ENCODE results near the gene VASH2.

VASH2 gene

GRCh38 chr1:212930986-212931678 lies 19.2 kb upstream of the VASH2 start:
- DNase-seq, result no peak

DNA sequence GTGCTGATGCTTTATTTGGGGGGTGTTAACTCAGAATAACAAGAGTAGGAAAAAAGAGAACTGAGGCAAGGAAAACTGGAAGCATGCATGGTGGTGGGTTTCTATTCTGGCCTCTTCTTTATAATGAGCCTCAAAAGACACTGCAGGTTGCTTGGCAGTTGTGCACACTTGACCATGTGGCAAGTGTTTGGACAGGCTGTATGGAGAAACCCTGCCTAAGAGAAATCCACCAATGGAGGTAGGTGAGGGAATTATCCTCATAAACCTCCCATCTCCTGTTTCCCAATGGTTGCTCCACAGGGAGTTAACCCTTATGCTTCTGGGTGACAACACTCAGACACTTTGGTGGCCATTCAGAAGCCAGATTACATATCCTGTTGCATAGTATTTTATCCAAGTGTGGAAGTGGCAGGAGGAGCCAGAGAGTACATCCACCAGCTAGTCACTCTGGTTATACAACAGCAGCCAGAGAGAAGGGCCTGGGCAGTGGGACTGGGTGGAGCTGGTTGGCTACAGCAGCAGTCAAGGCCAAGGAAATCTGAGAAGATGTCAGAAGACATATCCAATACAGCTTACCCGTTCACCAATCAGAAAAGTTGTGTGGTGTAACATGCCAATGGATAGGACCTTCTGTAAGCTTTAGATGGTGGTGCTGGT lies 16.4 kb upstream of the VASH2 start:
- DNase-seq, result no peak

DNA sequence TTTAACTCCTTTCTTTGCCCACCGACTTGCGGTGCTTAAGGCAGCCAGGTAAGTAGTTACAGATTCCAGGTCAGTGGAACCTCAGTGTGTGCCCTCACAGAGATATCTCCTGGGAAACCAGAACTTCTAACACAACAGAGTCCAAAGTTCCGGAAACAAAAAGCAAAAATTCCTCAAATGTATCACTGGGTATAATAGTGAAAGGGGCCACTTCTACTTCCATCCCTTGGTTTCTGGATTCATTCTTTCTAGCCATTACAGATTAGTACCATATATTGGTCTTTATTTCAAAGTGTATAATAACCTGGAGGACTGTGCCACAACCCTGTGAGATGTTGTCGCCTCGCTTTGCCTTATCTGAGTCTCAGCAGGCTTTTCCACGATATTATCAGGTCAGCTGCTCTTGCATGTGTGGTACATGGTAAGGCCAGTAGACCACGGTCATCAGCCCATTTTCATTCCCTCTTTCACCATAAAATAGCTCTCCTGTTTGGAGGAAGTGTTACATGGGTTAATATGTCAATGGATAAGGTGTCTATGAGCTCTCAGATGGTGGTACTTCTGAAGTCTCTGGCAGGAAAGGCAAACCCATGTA lies 14.9 kb upstream of the VASH2 start:
- no peak for DNase-seq

- no peak for DNase-seq
Observed at GRCh38 chr1:212937034-212937433, 13.3 kb upstream of the VASH2 start.

GRCh38 chr1:212938846-212939245 lies 11.5 kb upstream of the VASH2 start:
- DNase-seq, result no peak

- DNase-seq, result no peak
Observed at GRCh38 chr1:212941452-212941851, 8.9 kb upstream of the VASH2 start.

DNA sequence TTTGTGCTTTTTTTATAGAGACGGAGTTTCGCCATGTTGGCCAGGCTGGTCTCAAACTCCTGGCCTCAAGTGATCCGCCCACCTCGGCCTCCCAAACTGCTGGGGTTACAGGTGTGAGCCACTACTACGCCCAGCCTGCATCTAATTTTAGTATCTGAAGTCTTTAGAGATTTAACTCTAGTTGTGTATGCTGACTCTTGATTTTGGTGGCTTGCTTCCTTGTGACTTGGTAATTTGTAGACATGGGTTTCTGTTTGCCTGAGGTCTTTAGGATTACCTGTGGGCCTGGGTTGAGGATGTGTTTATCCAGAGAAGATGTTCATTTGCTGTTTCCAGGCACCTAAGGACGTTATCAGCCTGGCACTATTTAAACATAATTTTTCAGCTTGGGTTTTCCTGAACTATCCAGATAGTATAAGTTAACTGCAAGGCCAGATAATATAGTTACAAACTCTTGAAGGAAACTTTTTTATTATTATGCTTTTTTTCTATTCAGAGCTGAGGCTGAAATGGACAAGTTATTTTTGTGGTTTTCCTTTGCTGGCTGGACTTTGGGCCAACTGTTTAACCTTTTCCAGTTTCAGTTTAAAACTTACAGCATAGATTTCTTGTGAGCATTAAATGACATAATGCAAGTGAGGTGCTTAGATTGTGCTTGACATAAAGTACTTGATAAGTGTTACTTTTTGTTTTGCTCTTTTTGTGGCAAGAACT lies 7.5 kb upstream of the VASH2 start:
- DNase-seq, result no peak

DNA sequence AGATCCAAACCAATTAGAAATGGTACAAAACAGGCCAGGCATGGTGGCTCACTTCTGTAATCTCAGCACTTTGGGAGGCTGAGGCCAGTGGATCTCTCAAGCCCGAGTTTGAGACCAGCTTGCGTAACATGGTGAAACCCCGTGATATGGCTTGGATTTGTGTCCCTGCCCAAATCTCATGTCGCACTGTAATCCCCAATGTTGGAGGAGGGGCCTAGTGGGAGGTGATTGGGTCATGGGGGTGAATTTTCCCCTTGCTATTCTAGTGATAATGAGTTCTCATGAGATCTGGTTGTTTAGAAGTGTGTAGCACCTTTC lies 7.0 kb upstream of the VASH2 start:
- no peak for DNase-seq

DNA sequence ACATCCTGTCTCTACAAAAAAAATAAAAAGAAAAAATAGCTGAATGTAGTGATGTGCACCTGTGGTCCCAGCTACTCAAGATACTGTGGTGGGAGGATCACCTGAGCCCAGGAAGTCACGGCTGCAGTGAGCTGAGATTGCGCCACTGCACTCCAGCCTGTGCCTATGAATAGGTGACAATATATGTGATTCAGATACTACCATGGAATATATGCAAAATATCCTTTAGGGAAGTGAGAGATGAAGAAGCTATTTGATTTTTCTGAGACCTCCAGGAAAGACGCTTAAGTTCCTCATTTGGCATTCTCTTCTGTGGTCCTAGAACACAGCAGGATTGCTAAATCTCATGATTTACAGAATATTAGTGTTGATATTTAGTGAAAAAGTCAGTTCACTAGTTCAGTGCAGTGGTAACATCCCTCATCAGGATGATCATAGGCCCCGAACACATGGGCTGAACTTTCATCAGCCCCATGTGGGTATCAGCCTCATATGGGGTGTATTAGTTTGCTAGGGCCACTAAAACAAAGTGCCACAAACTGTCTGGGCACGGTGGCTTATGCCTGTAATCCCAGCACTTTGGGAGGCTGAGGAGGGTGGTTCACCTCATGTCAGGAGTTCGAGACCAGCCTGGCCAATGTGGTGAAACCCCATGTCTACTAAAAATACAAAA lies 6.0 kb upstream of the VASH2 start:
- no peak for DNase-seq

DNA sequence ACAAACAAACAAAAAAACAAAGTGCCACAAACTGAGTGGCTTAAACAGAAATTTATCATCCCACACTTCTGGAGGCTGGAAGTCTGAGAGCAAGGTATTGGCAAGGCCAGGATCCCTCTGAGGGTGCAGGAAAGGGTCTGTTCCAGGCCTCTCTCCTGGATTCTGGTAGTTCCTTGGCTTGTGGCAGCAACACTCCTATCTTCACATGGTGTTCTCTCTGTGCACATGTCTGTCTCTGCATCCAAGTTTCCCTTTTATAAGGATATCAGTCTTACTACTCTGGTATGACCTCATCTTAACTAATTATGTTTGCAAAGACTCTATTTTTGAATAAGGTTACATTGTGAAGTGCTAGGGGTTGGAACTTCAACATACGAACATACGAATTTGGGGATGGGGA lies 5.3 kb upstream of the VASH2 start:
- DNase-seq, result no peak

- DNase-seq, result no peak
Observed at GRCh38 chr1:212945463-212946160, 4.7 kb upstream of the VASH2 start.

GRCh38 chr1:212946872-212947271 lies 3.5 kb upstream of the VASH2 start:
- no peak for DNase-seq

DNA sequence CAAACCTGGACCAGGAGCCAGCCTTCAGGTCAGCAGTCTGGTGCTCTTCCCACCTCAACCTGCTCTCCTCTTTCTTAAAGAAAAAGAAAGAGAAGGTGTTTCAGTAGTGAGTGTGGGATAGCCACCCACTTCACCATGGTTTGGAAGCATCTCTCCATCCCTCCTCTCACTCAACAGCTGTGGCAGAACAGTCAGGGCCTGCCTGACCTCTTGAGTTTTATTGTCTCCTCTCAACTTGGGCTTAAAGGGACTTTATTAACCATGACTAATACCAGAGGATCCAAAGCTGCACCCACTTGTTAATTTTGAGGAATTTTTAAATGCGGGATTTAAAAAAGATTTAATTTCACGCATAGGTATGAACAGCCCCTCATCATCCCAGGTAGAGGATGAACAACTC lies 570 bp upstream of the VASH2 start:
- DNase-seq, result no peak

DNA sequence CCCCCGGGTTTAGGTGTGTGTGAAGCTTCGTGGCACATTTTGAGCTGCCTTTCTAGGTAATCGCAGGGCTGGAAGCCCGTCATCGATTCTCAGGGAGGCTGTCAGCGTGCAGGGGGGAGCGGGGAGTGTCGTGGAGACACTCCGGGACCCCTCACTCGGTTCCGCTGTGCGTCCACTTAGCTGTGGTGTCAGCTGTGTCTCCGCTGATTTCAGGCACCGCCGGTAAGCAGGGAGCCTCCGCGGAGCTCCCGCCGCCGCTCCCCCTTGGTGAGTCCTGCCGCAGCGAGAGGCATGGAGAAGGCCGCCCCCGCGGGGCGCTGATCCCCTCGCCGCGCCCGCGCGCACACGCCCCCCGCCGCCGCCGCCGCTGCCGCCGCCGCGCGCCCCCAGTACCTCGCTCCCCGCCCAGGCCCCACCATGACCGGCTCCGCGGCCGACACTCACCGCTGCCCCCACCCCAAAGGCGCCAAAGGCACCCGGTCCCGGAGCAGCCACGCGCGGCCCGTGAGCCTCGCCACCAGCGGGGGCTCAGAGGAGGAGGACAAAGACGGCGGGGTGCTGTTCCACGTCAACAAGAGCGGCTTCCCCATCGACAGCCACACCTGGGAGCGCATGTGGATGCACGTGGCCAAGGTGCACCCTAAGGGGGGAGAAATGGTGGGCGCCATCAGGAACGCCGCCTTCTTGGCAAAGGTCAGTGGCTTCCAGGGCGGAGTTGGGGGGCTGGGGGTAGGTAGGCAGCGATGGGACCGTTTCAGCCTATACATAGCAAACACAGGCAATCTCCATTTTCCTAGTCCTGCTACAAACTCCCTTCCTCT lies 995 bp downstream of the VASH2 start:
- peak in 1 of 2 donors; percentile 12 for DNase-seq

GRCh38 chr1:212951947-212952640 lies 1.8 kb downstream of the VASH2 start:
- no peak for DNase-seq

DNA sequence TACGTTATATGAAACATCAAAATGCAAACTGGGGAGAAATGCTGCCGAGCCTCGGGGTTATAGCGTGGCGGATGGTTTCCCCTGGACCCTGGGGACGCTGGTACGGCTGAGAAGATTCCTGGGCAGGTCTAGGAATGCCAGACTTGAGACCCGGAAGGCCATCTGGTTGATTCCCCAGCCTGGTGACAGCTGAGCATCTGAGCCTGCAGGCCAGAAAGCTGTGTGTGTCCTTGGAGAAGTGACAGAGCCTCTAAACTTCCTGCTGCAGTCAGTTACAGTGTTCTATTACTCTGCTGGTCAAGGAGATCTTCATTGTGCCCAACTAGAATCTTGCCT lies 2.3 kb downstream of the VASH2 start:
- no peak for DNase-seq

- DNase-seq, result no peak
Observed at GRCh38 chr1:212953321-212953720, 3.0 kb downstream of the VASH2 start.

GRCh38 chr1:212954514-212954913 lies 4.2 kb downstream of the VASH2 start:
- no peak for DNase-seq

- no peak for DNase-seq
Observed at GRCh38 chr1:212955098-212955497, 4.8 kb downstream of the VASH2 start.

- DNase-seq, result no peak
Observed at GRCh38 chr1:212955961-212956620, 5.8 kb downstream of the VASH2 start.

DNA sequence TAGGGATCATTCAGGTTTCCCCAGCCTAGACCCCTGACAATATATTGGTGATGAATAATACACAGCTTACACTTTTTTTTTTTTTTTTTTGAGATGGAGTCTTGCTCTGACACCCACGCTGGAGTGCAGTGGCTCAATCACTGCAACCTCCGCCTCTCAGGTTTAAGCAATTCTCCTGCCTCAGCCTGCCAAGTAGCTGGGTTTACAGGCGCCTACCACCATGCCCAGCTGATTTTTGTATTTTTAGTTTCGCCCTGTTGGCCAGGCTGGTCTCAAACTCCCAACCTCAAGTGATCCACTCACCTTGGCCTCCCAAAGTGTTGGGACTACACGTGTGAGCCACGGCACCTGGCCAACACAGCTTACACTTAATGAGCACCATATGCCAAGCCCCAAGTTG lies 7.2 kb downstream of the VASH2 start:
- no peak for DNase-seq
